Panc1 (cell line): ENCODE measurements around the gene TTC28.

Experiments used
- CTCF ChIP-seq: fragments of 450-650 bp; IDR thresholded peaks from 2 replicates; pipeline ENCODE4 v1.5.1; 2017; ENCODE audit warnings: mild to moderate bottlenecking
- POLR2AphosphoS5 ChIP-seq: IDR thresholded peaks from 2 replicates; pipeline ENCODE4 v1.6.1; 2012; ENCODE audit warnings: mild to moderate bottlenecking, low read depth, low read length, moderate library complexity
- REST ChIP-seq, 2 experiments: IDR thresholded peaks; 2 replicates each; pipeline ENCODE4 v1.6.1; 2011 to 2012; ENCODE audit warnings: low read depth in 2 of 2, control low read depth in 1 of 2, low read length in 1 of 2, mild to moderate bottlenecking in 1 of 2, moderate library complexity in 1 of 2; ENCODE audit not compliant: insufficient read depth in 1 of 2
- SIN3A ChIP-seq: IDR thresholded peaks from 2 replicates; pipeline ENCODE4 v1.6.1; 2012; ENCODE audit warnings: low read depth, mild to moderate bottlenecking, low read length, moderate library complexity, borderline replicate concordance; ENCODE audit not compliant: insufficient read depth
- TCF7L2 ChIP-seq: IDR thresholded peaks from 2 replicates; pipeline ENCODE4 v1.6.1; 2011; ENCODE audit warnings: mild to moderate bottlenecking, low read depth, low read length, inconsistent platforms

GRCh38 chr22:28023774-28024173 is 655.9 kb downstream of the TTC28 start:
- no peak for TF ChIP-seq CTCF
- no peak for TF ChIP-seq REST (IDR thresholded peaks at IDR 0.05; ENCODE audit: insufficient read depth in 1 of 2, low read depth in 2 of 2, low read length in 1 of 2)
- no peak for TF ChIP-seq SIN3A
- TF ChIP-seq POLR2AphosphoS5: no peak
- no peak for TF ChIP-seq TCF7L2
